Activated CD4-positive, alpha-beta T cell treated with anti-CD3 and anti-CD28 coated beads, Interleukin-2, amount 50 U/mL, for 1 hour (primary cell): ENCODE results near the gene ATOH8.

Experiments
- DNase-seq: peaks from one replicate; pipeline ENCODE4 v3.0.0-alpha.2; 2020

ATOH8 gene

GRCh38 chr2:85755122-85756027 lies 1.6 kb downstream of the ATOH8 start:
- no peak for DNase-seq

GRCh38 chr2:85756195-85756594 lies 2.4 kb downstream of the ATOH8 start:
- DNase-seq: no peak

- no peak for DNase-seq
These were observed 3.1 kb downstream of the ATOH8 start for GRCh38 chr2:85756822-85757435.

- no peak for DNase-seq
These were observed 4.1 kb downstream of the ATOH8 start for GRCh38 chr2:85757860-85758259.

GRCh38 chr2:85758361-85759256 lies 4.8 kb downstream of the ATOH8 start:
- no peak for DNase-seq

- no peak for DNase-seq
These were observed 5.4 kb downstream of the ATOH8 start for GRCh38 chr2:85759257-85759613.

- no peak for DNase-seq
These were observed 6.6 kb downstream of the ATOH8 start for GRCh38 chr2:85760371-85760770.

GRCh38 chr2:85760872-85761271 lies 7.1 kb downstream of the ATOH8 start:
- DNase-seq: no peak

GRCh38 chr2:85761512-85761944 lies 7.7 kb downstream of the ATOH8 start:
- no peak for DNase-seq

GRCh38 chr2:85761946-85762345 lies 8.2 kb downstream of the ATOH8 start:
- DNase-seq: no peak

- DNase-seq: no peak
These were observed 9.3 kb downstream of the ATOH8 start for GRCh38 chr2:85763132-85763531.

GRCh38 chr2:85763831-85764230 lies 10.0 kb downstream of the ATOH8 start:
- DNase-seq: no peak

- DNase-seq: no peak
These were observed 11.4 kb downstream of the ATOH8 start for GRCh38 chr2:85765081-85765731.

GRCh38 chr2:85766229-85766628 lies 12.4 kb downstream of the ATOH8 start:
- no peak for DNase-seq

- DNase-seq: no peak
These were observed 14.2 kb downstream of the ATOH8 start for GRCh38 chr2:85767803-85768665.

- no peak for DNase-seq
These were observed 14.9 kb downstream of the ATOH8 start for GRCh38 chr2:85768713-85769112.

GRCh38 chr2:85769236-85769982 lies 15.6 kb downstream of the ATOH8 start:
- DNase-seq: no peak

- no peak for DNase-seq
These were observed 16.2 kb downstream of the ATOH8 start for GRCh38 chr2:85769983-85770362.

- DNase-seq: no peak
These were observed 16.6 kb downstream of the ATOH8 start for GRCh38 chr2:85770369-85770768.

- DNase-seq: no peak
These were observed 17.1 kb downstream of the ATOH8 start for GRCh38 chr2:85770786-85771409.

GRCh38 chr2:85771486-85771885 lies 17.7 kb downstream of the ATOH8 start:
- no peak for DNase-seq
